Activated CD4-positive, alpha-beta T cell treated with anti-CD3 and anti-CD28 coated beads for 36 hours (primary cell): ENCODE data around the gene LAMTOR3. TPM values are rescaled to one million over a fixed set of nuclear protein-coding genes. Genes with fewer than 3 reads are reported as not detected.
A peak's percentile ranks its signal among the peaks of the same experiment; 100 is the strongest.

Experiments
- ATAC-seq: fragments of 200-7000 bp; cut with Tn5 transposase; one replicate; pipeline ENCODE4 v1.10.0; 2021; ENCODE audit warnings: mild to moderate bottlenecking, moderate library complexity
- CTCF ChIA-PET: fragments of 350-600 bp; sonication (Branson Sonifier 250); formaldehyde crosslinking; loops from one replicate; lab custom pipeline; 2021; ENCODE audit warnings: antibody characterized with exemption; lab: Charles Lee
- POLR2A ChIA-PET: fragments of 350-600 bp; sonication (Branson Sonifier 250); formaldehyde crosslinking; loops from one replicate; lab custom pipeline; 2021; ENCODE audit warnings: antibody characterized with exemption, inconsistent platforms; lab: Charles Lee
- DNase-seq: peaks from one replicate; pipeline ENCODE4 v3.0.0-alpha.2; 2020
- H3K27ac Mint-ChIP-seq: one replicate; pipeline ENCODE4 v1.8.0; 2021; ENCODE audit warnings: mixed read lengths
- H3K27me3 Mint-ChIP-seq: one replicate; pipeline ENCODE4 v1.8.0; 2021; ENCODE audit warnings: mixed read lengths
- H3K36me3 Mint-ChIP-seq: one replicate; pipeline ENCODE4 v1.8.0; 2021; ENCODE audit warnings: low read depth, mixed read lengths
- H3K4me1 Mint-ChIP-seq: one replicate; pipeline ENCODE4 v1.8.0; 2021; ENCODE audit warnings: mixed read lengths
- H3K4me3 Mint-ChIP-seq: one replicate; pipeline ENCODE4 v1.8.0; 2021; ENCODE audit warnings: mild to moderate bottlenecking, moderate library complexity, mixed read lengths
- H3K9me3 Mint-ChIP-seq: one replicate; pipeline ENCODE4 v1.8.0; 2021; ENCODE audit warnings: low read depth, mixed read lengths
- intact Hi-C, 2 experiments: fragments of 100-400 bp; cut with DNase I in 1 of 2; cut with micrococcal nuclease in 1 of 2; formaldehyde crosslinking; loops; one replicate each; pipeline versions ENCODE4 v1.14.2 to v1.15.1; 2022 to 2024; cut with DNase I, micrococcal nuclease
- total RNA-seq, 2 experiments: library from RNA; stranded (reverse); gene quantifications; one replicate each; pipeline ENCODE4 v1.2.3, GENCODE V29; 2021

The LAMTOR3 gene
- total RNA-seq, 2 experiments from 2014 or later: 28.5 to 30.4 TPM

- CTCF ChIA-PET: interaction anchor here (0.7 to 1.2 kb wide), 3 partner anchors 11 to 52 kb away, joined by 3 to 4 read pairs (median 3); no protein-coding TSS in a partner anchor
- peaks cover 31% of the 10 kb centered on the region for H3K36me3 Mint-ChIP-seq
These were observed 30.4 kb downstream of the LAMTOR3 start for GRCh38 chr4:99863804-99864203.

GRCh38 chr4:99861120-99861905, 32.9 kb downstream of the LAMTOR3 start:
- Mint-ChIP-seq H3K27me3 (no peaks in the 10 kb centered on the region), H3K9me3 (no peaks in the 10 kb centered on the region), H3K27ac (peak overlapping the region; percentile 55), H3K4me3 (no peak overlapping the region), H3K36me3 (peaks cover 34% of the 10 kb centered on the region), H3K4me1 (peaks cover 34% of the 10 kb centered on the region)
- ChIA-PET POLR2A (interaction anchor here (0.7 to 0.8 kb wide), 2 partner anchors 9 to 933 kb away, joined by 3 to 4 read pairs; no protein-coding TSS in a partner anchor), CTCF (interaction anchor here (0.8 kb wide), 2 partner anchors 10 to 14 kb away, joined by 4 read pairs; no protein-coding TSS in a partner anchor)
- intact Hi-C loops: loop anchor here (1.0 kb wide), 2 partner anchors 10 to 46 kb away; no protein-coding TSS in a partner anchor
- DNase-seq (peak; percentile 43), ATAC-seq (peak; percentile 84)

More at GRCh38 chr4:99863804-99864203, 30.4 kb downstream of the LAMTOR3 start:
- H3K4me3 Mint-ChIP-seq: no peak overlapping the region
- no peak overlapping the region for H3K27ac Mint-ChIP-seq
- H3K9me3 Mint-ChIP-seq: no peaks in the 10 kb centered on the region
- peaks cover 25% of the 10 kb centered on the region for H3K4me1 Mint-ChIP-seq
- intact Hi-C loops: no loop called here
- ATAC-seq: no peak
- no peaks in the 10 kb centered on the region for H3K27me3 Mint-ChIP-seq
- no peak for DNase-seq
- POLR2A ChIA-PET: no interaction called here

- DNase-seq (no peak), ATAC-seq (no peak)
- ChIA-PET POLR2A (no interaction called here), CTCF (interaction anchor here (0.8 kb wide), 1 partner anchor 9 kb away, joined by 4 read pairs; no protein-coding TSS in a partner anchor)
- intact Hi-C loops: no loop called here
- Mint-ChIP-seq H3K4me1 (peaks cover 41% of the 10 kb centered on the region), H3K27me3 (no peaks in the 10 kb centered on the region), H3K4me3 (no peak overlapping the region), H3K9me3 (no peaks in the 10 kb centered on the region), H3K27ac (no peak overlapping the region), H3K36me3 (peaks cover 34% of the 10 kb centered on the region)
These were observed 33.7 kb downstream of the LAMTOR3 start for GRCh38 chr4:99860521-99860920.

GRCh38 chr4:99859618-99860017, 34.6 kb downstream of the LAMTOR3 start:
- Mint-ChIP-seq H3K4me3 (no peak overlapping the region), H3K27ac (peak overlapping the region; percentile 2), H3K4me1 (peaks cover 50% of the 10 kb centered on the region), H3K9me3 (no peaks in the 10 kb centered on the region), H3K36me3 (peaks cover 35% of the 10 kb centered on the region), H3K27me3 (no peaks in the 10 kb centered on the region)
- ATAC-seq: no peak
- CTCF ChIA-PET: interaction anchor here (4.2 kb wide), 1 partner anchor 48 kb away, joined by 19 read pairs; no protein-coding TSS in a partner anchor
- POLR2A ChIA-PET: no interaction called here
- no peak for DNase-seq
- intact Hi-C loops: no loop called here

GRCh38 chr4:99857307-99857706, 36.9 kb downstream of the LAMTOR3 start:
- Mint-ChIP-seq H3K27me3 (no peaks in the 10 kb centered on the region), H3K36me3 (peaks cover 44% of the 10 kb centered on the region), H3K9me3 (no peaks in the 10 kb centered on the region), H3K4me1 (peaks cover 69% of the 10 kb centered on the region), H3K27ac (peak overlapping the region; percentile 85), H3K4me3 (no peak overlapping the region)
- ATAC-seq (no peak), DNase-seq (no peak)
- ChIA-PET POLR2A (interaction anchor here (0.6 kb wide), 1 partner anchor 103 kb away, joined by 4 read pairs; no protein-coding TSS in a partner anchor), CTCF (interaction anchor here (0.9 to 4.2 kb wide), 5 partner anchors 26 to 91 kb away, joined by 3 to 19 read pairs (median 3); no protein-coding TSS in a partner anchor)
- intact Hi-C loops: loop anchor here in 1 of 2 experiments (2.0 kb wide), 1 partner anchor 35 kb away; no protein-coding TSS in a partner anchor

GRCh38 chr4:99856166-99856565, 38.1 kb downstream of the LAMTOR3 start:
- H3K9me3 Mint-ChIP-seq: no peaks in the 10 kb centered on the region
- CTCF ChIA-PET: interaction anchor here (0.7 to 4.2 kb wide), 7 partner anchors 10 to 48 kb away, joined by 3 to 19 read pairs (median 3); no protein-coding TSS in a partner anchor
- H3K4me3 Mint-ChIP-seq: peak overlapping the region; percentile 13
- peak overlapping the region; percentile 85 for H3K27ac Mint-ChIP-seq
- H3K4me1 Mint-ChIP-seq: peaks cover 67% of the 10 kb centered on the region
- intact Hi-C loops: loop anchor here (1.0 to 2.0 kb wide), 3 partner anchors 8 to 37 kb away; no protein-coding TSS in a partner anchor
- H3K36me3 Mint-ChIP-seq: peaks cover 40% of the 10 kb centered on the region
- no peaks in the 10 kb centered on the region for H3K27me3 Mint-ChIP-seq
- POLR2A ChIA-PET: no interaction called here
- ATAC-seq (peak; percentile 58), DNase-seq (peak; percentile 46)

GRCh38 chr4:99855678-99856077, 38.5 kb downstream of the LAMTOR3 start:
- ATAC-seq (peak; percentile 16), DNase-seq (peak; percentile 49)
- Mint-ChIP-seq H3K4me3 (no peak overlapping the region), H3K27me3 (no peaks in the 10 kb centered on the region), H3K27ac (peak overlapping the region; percentile 70), H3K36me3 (peaks cover 42% of the 10 kb centered on the region), H3K9me3 (no peaks in the 10 kb centered on the region), H3K4me1 (peaks cover 67% of the 10 kb centered on the region)
- ChIA-PET POLR2A (no interaction called here), CTCF (interaction anchor here (1.1 to 4.2 kb wide), 5 partner anchors 18 to 47 kb away, joined by 3 to 19 read pairs (median 4); no protein-coding TSS in a partner anchor)
- intact Hi-C loops: loop anchor here (1.0 to 2.0 kb wide), 3 partner anchors 7 to 37 kb away; no protein-coding TSS in a partner anchor

- Mint-ChIP-seq H3K4me1 (peaks cover 80% of the 10 kb centered on the region), H3K27me3 (no peaks in the 10 kb centered on the region), H3K36me3 (peaks cover 52% of the 10 kb centered on the region), H3K27ac (no peak overlapping the region), H3K4me3 (no peak overlapping the region), H3K9me3 (no peaks in the 10 kb centered on the region)
- DNase-seq: no peak
- intact Hi-C loops: loop anchor here (2.0 to 5.0 kb wide), 5 partner anchors 33 to 347 kb away; no protein-coding TSS in a partner anchor
- CTCF ChIA-PET: interaction anchor here (3.3 kb wide), 1 partner anchor 46 kb away, joined by 14 read pairs; no protein-coding TSS in a partner anchor
- ATAC-seq: no peak
- POLR2A ChIA-PET: no interaction called here
These were observed 40.2 kb downstream of the LAMTOR3 start for GRCh38 chr4:99853999-99854398.

GRCh38 chr4:99853190-99853589, 41.0 kb downstream of the LAMTOR3 start:
- Mint-ChIP-seq H3K36me3 (peaks cover 50% of the 10 kb centered on the region), H3K27ac (peak overlapping the region; percentile 96), H3K4me3 (no peak overlapping the region), H3K27me3 (no peaks in the 10 kb centered on the region), H3K4me1 (peaks cover 86% of the 10 kb centered on the region), H3K9me3 (no peaks in the 10 kb centered on the region)
- intact Hi-C loops: loop anchor here (2.0 to 5.0 kb wide), 5 partner anchors 34 to 346 kb away; no protein-coding TSS in a partner anchor
- ATAC-seq (no peak), DNase-seq (no peak)
- ChIA-PET CTCF (interaction anchor here (0.6 to 3.3 kb wide), 4 partner anchors 11 to 45 kb away, joined by 3 to 14 read pairs (median 4); no protein-coding TSS in a partner anchor), POLR2A (no interaction called here)

GRCh38 chr4:99852199-99852749, 42.0 kb downstream of the LAMTOR3 start:
- Mint-ChIP-seq H3K4me3 (peak overlapping the region; percentile 58), H3K36me3 (peaks cover 49% of the 10 kb centered on the region), H3K4me1 (peaks cover 89% of the 10 kb centered on the region), H3K27me3 (no peaks in the 10 kb centered on the region), H3K9me3 (no peaks in the 10 kb centered on the region), H3K27ac (peak overlapping the region; percentile 96)
- intact Hi-C loops: loop anchor here (1.0 to 5.0 kb wide), 6 partner anchors 16 to 345 kb away; no protein-coding TSS in a partner anchor
- ATAC-seq (peak; percentile 6), DNase-seq (peak; percentile 26)
- POLR2A ChIA-PET: interaction anchor here (0.6 to 1.1 kb wide), 3 partner anchors 9 to 1353 kb away, joined by 3 to 4 read pairs (median 3); partner anchors contain the start of gene LAMTOR3
- CTCF ChIA-PET: interaction anchor here (1.1 to 3.3 kb wide), 3 partner anchors 11 to 44 kb away, joined by 3 to 14 read pairs (median 3); no protein-coding TSS in a partner anchor
